ENCODE measurements around the gene SLC26A4. TPM values are rescaled to one million over a fixed set of nuclear protein-coding genes. Genes with fewer than 3 reads are reported as not detected.
A peak's percentile ranks its signal among the peaks of the same experiment; 100 is the strongest.

The SLC26A4 gene
- total RNA-seq, 4 donors from 2014 or later, result 0.65 to 2.2 (median 0.98) TPM

- no peak for TF ChIP-seq CTCF (IDR thresholded peaks at IDR 0.05)
- ATAC-seq (ENCODE audit: low FRiP score) (peak; percentile 12), DNase-seq (ENCODE audit: low spot score) (no peak)
Observed at GRCh38 chr7:107742678-107743566, 82.3 kb downstream of the SLC26A4 start.

- TF ChIP-seq CTCF (IDR thresholded peaks at IDR 0.05), result no peak
- DNase-seq (ENCODE audit: low spot score) (peak; percentile 81), ATAC-seq (ENCODE audit: low FRiP score) (peak; percentile 99)
Observed at GRCh38 chr7:107743567-107744344, 83.1 kb downstream of the SLC26A4 start, which contains the start of gene CBLL1. Gene CBLL1, plus strand, starts transcription at chr7:107744142. Its CDS starts 22 bp downstream, at chr7:107744164.

- TF ChIP-seq CTCF (IDR thresholded peaks at IDR 0.05), result no peak
- no peak for DNase-seq (ENCODE audit: low spot score)
- peak; percentile 64 for ATAC-seq (ENCODE audit: low FRiP score)
Observed at GRCh38 chr7:107744345-107744750, 83.7 kb downstream of the SLC26A4 start.

GRCh38 chr7:107746006-107746405 is 85.4 kb downstream of the SLC26A4 start:
- ATAC-seq (ENCODE audit: low FRiP score) (no peak), DNase-seq (ENCODE audit: low spot score) (no peak)
- TF ChIP-seq CTCF (IDR thresholded peaks at IDR 0.05), result no peak

- DNase-seq (ENCODE audit: low spot score) (no peak), ATAC-seq (ENCODE audit: low FRiP score) (no peak)
- TF ChIP-seq CTCF (IDR thresholded peaks at IDR 0.05), result no peak
Observed at GRCh38 chr7:107751113-107751512, 90.5 kb downstream of the SLC26A4 start.

- no peak for TF ChIP-seq CTCF (IDR thresholded peaks at IDR 0.05)
- DNase-seq (ENCODE audit: low spot score), result no peak
- no peak for ATAC-seq (ENCODE audit: low FRiP score)
Observed at GRCh38 chr7:107754642-107755041, 94.0 kb downstream of the SLC26A4 start.

All from omental fat pad (tissue), 4 donors.